Progenitor cell of endocrine pancreas (in vitro differentiated cells): ENCODE measurements around the gene PACSIN1. TPM values are rescaled to one million over a fixed set of nuclear protein-coding genes. Genes with fewer than 3 reads are reported as not detected.

Source experiments
- DNase-seq: peaks from one replicate; pipeline ENCODE4 v3.0.0; 2021; ENCODE audit warnings: low spot score; ENCODE audit not compliant: unreplicated experiment
- H3K27ac Mint-ChIP-seq: 2 replicates; pipeline ENCODE4 v1.8.0; 2021; ENCODE audit warnings: mild to moderate bottlenecking, moderate library complexity, mixed read lengths
- H3K27me3 Mint-ChIP-seq: 2 replicates; pipeline ENCODE4 v1.8.0; 2021; ENCODE audit warnings: mixed read lengths
- H3K36me3 Mint-ChIP-seq: 2 replicates; pipeline ENCODE4 v1.8.0; 2022; ENCODE audit warnings: mixed read lengths; ENCODE audit not compliant: insufficient read depth
- H3K4me1 Mint-ChIP-seq: 2 replicates; pipeline ENCODE4 v1.8.0; 2021; ENCODE audit warnings: low read depth, mixed read lengths
- H3K4me3 Mint-ChIP-seq: 2 replicates; pipeline ENCODE4 v1.8.0; 2021; ENCODE audit warnings: low read depth, mild to moderate bottlenecking, moderate library complexity, mixed read lengths
- H3K9me3 Mint-ChIP-seq: 2 replicates; pipeline ENCODE4 v1.8.0; 2021; ENCODE audit warnings: low read depth, mixed read lengths
- total RNA-seq: library from RNA; stranded (reverse); gene quantifications from 2 replicates; pipeline ENCODE4 v1.2.1, GENCODE V29; 2021
- TF ChIP-seq, protein P1 (sequence below): fragments of 200-600 bp; sonication (generic); IDR thresholded peaks from one replicate; pipeline ENCODE4 v1.5.0; 2021; ENCODE audit warnings: antibody characterized with exemption, mild to moderate bottlenecking; ENCODE audit not compliant: unreplicated experiment

Gene PACSIN1
- total RNA-seq, 1 donor from 2014 or later, result 0.72 TPM

DNA sequence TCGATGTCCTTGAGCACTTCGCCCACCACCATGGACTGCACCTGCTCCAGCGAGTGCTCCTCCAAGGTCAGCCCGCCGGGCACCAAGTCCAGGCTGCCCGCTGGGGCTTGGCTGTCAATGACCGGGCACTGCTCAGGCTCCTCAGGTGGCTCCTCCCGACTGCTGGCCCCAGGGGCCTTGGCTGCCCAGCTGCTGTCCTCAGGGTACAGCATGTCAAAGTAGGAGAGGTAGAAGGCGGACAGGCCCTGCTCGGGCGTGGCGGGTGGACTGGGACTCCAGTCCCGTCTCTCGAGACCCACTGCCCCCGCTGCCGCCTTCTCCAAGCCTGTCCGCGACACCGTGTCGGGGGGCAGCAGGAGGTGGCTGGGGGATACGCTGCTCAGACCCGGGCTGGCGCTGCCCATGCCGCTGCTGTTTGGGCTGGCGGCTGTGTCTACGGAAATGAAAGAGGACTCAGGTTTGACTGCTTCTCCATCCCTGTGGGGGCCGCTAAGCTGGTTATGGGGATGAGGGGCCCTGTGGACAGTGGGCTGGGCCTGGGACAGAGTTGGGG lies 78.3 kb downstream of the PACSIN1 start:
- TF ChIP-seq, protein P1, sequence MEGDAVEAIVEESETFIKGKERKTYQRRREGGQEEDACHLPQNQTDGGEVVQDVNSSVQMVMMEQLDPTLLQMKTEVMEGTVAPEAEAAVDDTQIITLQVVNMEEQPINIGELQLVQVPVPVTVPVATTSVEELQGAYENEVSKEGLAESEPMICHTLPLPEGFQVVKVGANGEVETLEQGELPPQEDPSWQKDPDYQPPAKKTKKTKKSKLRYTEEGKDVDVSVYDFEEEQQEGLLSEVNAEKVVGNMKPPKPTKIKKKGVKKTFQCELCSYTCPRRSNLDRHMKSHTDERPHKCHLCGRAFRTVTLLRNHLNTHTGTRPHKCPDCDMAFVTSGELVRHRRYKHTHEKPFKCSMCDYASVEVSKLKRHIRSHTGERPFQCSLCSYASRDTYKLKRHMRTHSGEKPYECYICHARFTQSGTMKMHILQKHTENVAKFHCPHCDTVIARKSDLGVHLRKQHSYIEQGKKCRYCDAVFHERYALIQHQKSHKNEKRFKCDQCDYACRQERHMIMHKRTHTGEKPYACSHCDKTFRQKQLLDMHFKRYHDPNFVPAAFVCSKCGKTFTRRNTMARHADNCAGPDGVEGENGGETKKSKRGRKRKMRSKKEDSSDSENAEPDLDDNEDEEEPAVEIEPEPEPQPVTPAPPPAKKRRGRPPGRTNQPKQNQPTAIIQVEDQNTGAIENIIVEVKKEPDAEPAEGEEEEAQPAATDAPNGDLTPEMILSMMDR, result no peak
- H3K4me3 Mint-ChIP-seq, result no peak overlapping the region
- no peak for DNase-seq
- H3K27me3 Mint-ChIP-seq, result peaks cover 29% of the 10 kb centered on the region
- no peak overlapping the region for H3K27ac Mint-ChIP-seq
- no peaks in the 10 kb centered on the region for H3K36me3 Mint-ChIP-seq
- no peaks in the 10 kb centered on the region for H3K9me3 Mint-ChIP-seq
- H3K4me1 Mint-ChIP-seq, result peaks cover 6% of the 10 kb centered on the region

DNA sequence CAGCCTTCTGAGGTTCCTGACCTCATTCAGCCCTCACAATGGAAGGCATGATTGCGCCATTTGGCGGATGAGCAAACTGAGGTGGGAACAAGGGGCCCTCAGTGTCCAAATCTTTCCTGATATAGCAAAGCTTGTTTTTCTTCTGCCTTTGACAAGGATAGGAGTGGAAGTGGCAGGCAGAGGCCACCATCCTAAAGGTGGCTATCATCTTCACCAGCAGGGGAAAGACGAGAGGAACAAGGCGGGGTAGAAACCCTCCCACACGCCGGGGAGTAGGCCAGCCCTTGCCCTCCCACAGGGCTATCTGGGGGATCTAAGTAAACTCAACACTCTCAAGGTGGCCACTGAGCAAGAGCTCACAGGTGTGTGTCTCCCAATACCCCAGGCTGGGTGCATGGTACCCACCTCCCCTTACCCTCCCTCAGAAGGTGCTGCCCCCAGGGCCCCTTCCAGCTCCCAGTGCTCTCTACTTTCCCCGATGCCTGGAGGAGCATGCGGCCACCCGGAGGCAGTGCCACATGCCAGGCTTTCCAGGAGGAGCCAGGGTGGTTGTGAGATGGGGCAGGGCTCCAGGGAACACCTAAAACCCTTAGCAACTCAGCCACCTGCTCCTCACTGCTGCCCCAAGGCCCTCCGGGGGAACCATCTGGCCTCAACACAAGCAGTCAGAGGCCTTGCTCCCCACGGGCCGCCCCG lies 79.0 kb downstream of the PACSIN1 start:
- H3K27ac Mint-ChIP-seq, result no peak overlapping the region
- H3K9me3 Mint-ChIP-seq, result no peaks in the 10 kb centered on the region
- H3K27me3 Mint-ChIP-seq, result peaks cover 32% of the 10 kb centered on the region
- DNase-seq, result no peak
- no peaks in the 10 kb centered on the region for H3K36me3 Mint-ChIP-seq
- no peak overlapping the region for H3K4me3 Mint-ChIP-seq
- peaks cover 6% of the 10 kb centered on the region for H3K4me1 Mint-ChIP-seq
- TF ChIP-seq, protein P1, result no peak

DNA sequence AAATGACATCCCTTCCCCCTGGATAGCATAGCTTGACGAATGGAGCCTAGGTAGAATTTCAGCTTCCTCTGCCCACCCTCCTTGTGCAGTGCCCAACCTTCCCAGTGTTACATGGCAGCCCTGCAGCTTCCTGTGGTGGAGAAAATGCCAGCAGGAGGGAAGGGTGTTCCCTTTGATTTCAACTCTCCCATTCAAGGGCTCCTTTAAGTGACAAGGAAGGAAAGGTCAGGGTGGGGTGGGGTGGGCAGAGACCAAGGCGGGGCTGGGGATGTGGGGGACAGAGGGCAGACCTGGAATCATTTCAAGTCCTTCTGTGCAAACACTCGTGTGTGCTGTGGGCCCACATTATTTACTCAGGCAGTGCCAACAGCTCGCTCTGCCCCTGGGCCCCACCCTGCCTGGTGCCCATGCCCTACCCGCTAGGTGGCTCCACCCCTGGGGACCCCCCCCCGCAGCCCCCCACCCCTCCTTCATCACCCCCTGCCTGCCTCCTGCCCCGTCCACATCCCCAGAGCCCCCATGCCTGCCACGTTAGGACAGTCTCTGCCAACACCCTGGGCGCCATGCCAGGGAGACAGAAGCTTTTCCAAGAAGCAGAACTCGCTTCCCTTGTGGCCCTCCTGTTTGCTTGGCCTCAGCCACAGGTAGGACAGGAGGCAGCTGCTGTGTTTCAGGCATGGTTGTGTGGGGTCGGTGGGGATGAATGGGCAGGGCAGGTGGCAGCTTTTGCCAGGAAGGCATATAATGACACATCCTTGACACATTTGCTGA lies 80.9 kb downstream of the PACSIN1 start:
- no peak overlapping the region for H3K27ac Mint-ChIP-seq
- H3K9me3 Mint-ChIP-seq, result no peaks in the 10 kb centered on the region
- TF ChIP-seq, protein P1, result no peak
- H3K27me3 Mint-ChIP-seq, result peaks cover 32% of the 10 kb centered on the region
- no peak for DNase-seq
- H3K36me3 Mint-ChIP-seq, result no peaks in the 10 kb centered on the region
- peaks cover 6% of the 10 kb centered on the region for H3K4me1 Mint-ChIP-seq
- H3K4me3 Mint-ChIP-seq, result no peak overlapping the region

DNA sequence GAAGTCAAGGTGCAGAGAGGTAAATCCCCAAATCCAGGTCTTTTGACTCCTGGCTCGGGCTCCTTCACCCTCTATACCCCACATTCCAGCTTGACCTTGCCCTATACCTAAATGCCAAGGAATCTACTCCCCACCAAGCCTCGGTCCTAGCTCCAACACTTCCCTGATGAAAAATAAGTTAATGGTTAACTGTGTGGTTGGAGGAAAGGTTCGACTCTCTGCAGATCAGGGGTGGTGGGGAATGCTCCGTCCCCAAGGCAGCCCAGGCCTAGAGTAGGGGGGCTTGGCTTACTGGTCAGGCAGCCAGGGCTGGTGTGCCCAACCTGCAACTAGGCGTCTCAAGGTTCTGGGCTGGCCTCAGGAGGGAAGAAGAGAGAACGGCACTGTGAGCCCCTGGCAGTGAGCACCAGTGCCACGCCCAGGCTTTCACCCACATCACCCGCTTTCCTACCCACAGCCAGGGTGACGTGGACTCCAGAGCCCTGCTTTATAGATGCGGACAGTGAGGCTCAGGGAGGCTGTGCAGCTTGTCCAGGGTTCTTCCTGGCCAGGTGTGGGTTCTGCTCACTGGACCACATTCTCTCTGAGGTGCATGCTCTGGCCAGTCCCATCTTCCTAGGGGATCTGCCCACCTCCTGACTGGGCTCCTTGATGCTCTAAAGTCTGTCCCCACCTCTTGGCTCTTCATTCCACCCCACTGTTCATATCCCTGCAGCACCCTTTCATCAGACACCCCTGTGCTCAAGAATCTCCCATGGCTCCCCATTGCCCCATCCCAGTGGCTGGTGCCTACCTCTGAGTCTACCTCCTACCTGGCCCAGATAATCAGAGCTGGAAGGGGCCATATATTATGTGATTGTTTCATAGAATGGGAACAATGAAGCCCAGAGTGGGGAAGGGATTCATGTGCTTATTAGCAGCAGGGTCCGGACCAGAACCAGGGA lies 82.1 kb downstream of the PACSIN1 start:
- Mint-ChIP-seq H3K4me3 (no peak overlapping the region), H3K27ac (peak overlapping the region; percentile 61), H3K36me3 (no peaks in the 10 kb centered on the region), H3K9me3 (no peaks in the 10 kb centered on the region), H3K4me1 (peaks cover 6% of the 10 kb centered on the region), H3K27me3 (peaks cover 39% of the 10 kb centered on the region)
- TF ChIP-seq, protein P1, result no peak
- DNase-seq, result no peak
